ENCODE data around the gene APOBR.
"Not testable (repeated sequence)": the region's sequence is repeated elsewhere in the genome, so short reads cannot be mapped to it uniquely, and the experiment has no call there.

The APOBR gene

GRCh38 chr16:28524681-28525171, 30.3 kb downstream of the APOBR start:
- H3K4me3 ChIP-seq (ENCODE audit: low read length, poor library complexity, severe bottlenecking) = no peak overlapping the region
- no peak for TF ChIP-seq EZH2phosphoT487 (IDR thresholded peaks at IDR 0.05; ENCODE audit: borderline replicate concordance)
- TF ChIP-seq CTCF (conservative IDR thresholded peaks at IDR 0.05; ENCODE audit: low read length) = peak; percentile 30
- H3K9me3 ChIP-seq (ENCODE audit: insufficient read depth, low read depth, low read length) = no peaks in the 10 kb centered on the region
- H3K9me2 ChIP-seq (replicated peaks; ENCODE audit: low read depth, low read length) = no peaks in the 10 kb centered on the region
- H4K20me1 ChIP-seq (ENCODE audit: insufficient read depth, low read length, poor library complexity, severe bottlenecking) = no peaks in the 10 kb centered on the region
- H3K9ac ChIP-seq (ENCODE audit: low read depth, low read length, poor library complexity, severe bottlenecking) = no peak overlapping the region
- no peak overlapping the region for H3K4me2 ChIP-seq (ENCODE audit: low read depth, low read length, poor library complexity, severe bottlenecking)
- no peaks in the 10 kb centered on the region for H3K36me3 ChIP-seq (ENCODE audit: insufficient read depth, low read length)
- no peaks in the 10 kb centered on the region for H3K79me2 ChIP-seq (ENCODE audit: insufficient read depth, low read length)
- no peaks in the 10 kb centered on the region for H3F3A ChIP-seq (ENCODE audit: low read depth)
- H3K27me3 ChIP-seq (ENCODE audit: insufficient read depth, low read length, poor library complexity, severe bottlenecking) = no peaks in the 10 kb centered on the region
- peak overlapping the region; percentile 66 for H2AFZ ChIP-seq (ENCODE audit: low read length)
- H3K4me1 ChIP-seq (ENCODE audit: insufficient read depth, low read length, poor library complexity, severe bottlenecking) = no peaks in the 10 kb centered on the region

GRCh38 chr16:28526201-28527099, 32.0 kb downstream of the APOBR start:
- Histone ChIP-seq H2AFZ (ENCODE audit: low read length) (0 out of 2 replicates have a peak overlapping the region, but pooled peaks have one; percentile 32), H3K27me3 (ENCODE audit: insufficient read depth, low read length, poor library complexity, severe bottlenecking) (no peaks in the 10 kb centered on the region), H3K9ac (ENCODE audit: low read depth, low read length, poor library complexity, severe bottlenecking) (no peak overlapping the region), H3K36me3 (ENCODE audit: insufficient read depth, low read length) (no peaks in the 10 kb centered on the region), H3K4me3 (ENCODE audit: low read length, poor library complexity, severe bottlenecking) (no peak overlapping the region), H3F3A (ENCODE audit: low read depth) (no peaks in the 10 kb centered on the region), H3K9me2 (replicated peaks; ENCODE audit: low read depth, low read length) (no peaks in the 10 kb centered on the region), H3K79me2 (ENCODE audit: insufficient read depth, low read length) (no peaks in the 10 kb centered on the region), H3K9me3 (ENCODE audit: insufficient read depth, low read depth, low read length) (no peaks in the 10 kb centered on the region), H3K4me2 (ENCODE audit: low read depth, low read length, poor library complexity, severe bottlenecking) (no peak overlapping the region), H4K20me1 (ENCODE audit: insufficient read depth, low read length, poor library complexity, severe bottlenecking) (no peaks in the 10 kb centered on the region), H3K4me1 (ENCODE audit: insufficient read depth, low read length, poor library complexity, severe bottlenecking) (no peaks in the 10 kb centered on the region)
- TF ChIP-seq EZH2phosphoT487 (IDR thresholded peaks at IDR 0.05; ENCODE audit: borderline replicate concordance) (no peak), CTCF (conservative IDR thresholded peaks at IDR 0.05; ENCODE audit: low read length) (no peak)

DNA sequence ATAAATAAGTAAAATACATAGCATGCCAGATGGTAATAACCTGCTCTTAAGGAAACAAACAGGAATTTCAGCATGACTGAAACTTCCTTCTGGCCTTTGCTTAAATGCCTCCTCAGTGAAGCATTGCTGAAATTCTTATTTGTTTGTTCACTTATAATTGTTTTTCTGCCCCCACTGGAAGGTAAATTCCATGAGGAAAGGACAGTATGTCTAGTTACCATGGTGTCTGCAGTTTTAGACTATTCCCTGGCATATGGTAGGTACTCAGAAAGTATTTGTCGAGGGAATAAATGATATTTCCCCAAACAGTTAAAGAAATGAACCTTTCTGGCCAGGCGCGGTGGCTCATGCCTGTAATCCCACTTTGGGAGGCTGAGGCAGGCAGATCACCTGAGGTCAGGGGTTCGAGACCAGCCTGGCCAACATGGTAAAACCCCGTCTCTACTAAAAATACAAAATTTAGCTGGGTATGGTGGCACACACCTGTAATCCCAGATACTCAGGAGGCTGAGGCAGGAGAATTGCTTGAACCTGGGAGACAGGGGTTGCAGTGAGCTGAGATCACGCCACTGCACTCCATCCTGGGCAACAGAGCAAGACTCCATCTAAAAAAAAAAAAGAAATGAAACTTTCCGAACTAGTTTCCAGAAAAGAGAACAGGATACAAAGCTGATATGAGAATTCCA, 32.8 kb downstream of the APOBR start:
- H3K79me2 ChIP-seq (ENCODE audit: insufficient read depth, low read length); H3K4me2 ChIP-seq (ENCODE audit: low read depth, low read length, poor library complexity, severe bottlenecking); H3K4me1 ChIP-seq (ENCODE audit: insufficient read depth, low read length, poor library complexity, severe bottlenecking); H3K9me2 ChIP-seq (replicated peaks; ENCODE audit: low read depth, low read length); H3K36me3 ChIP-seq (ENCODE audit: insufficient read depth, low read length); H3K4me3 ChIP-seq (ENCODE audit: low read length, poor library complexity, severe bottlenecking); H3K27me3 ChIP-seq (ENCODE audit: insufficient read depth, low read length, poor library complexity, severe bottlenecking); H3F3A ChIP-seq (ENCODE audit: low read depth); H3K9me3 ChIP-seq (ENCODE audit: insufficient read depth, low read depth, low read length); H4K20me1 ChIP-seq (ENCODE audit: insufficient read depth, low read length, poor library complexity, severe bottlenecking); H3K9ac ChIP-seq (ENCODE audit: low read depth, low read length, poor library complexity, severe bottlenecking); H2AFZ ChIP-seq (ENCODE audit: low read length): not testable (repeated sequence)

Measured in Loucy (cell line).